Measurements from ENCODE around the gene NCKAP5L.

GRCh38 chr12:49794811-49795653 is 33.2 kb downstream of the NCKAP5L start:
- TF ChIP-seq POLR2A (IDR thresholded peaks at IDR 0.05), result no peak
- TF ChIP-seq, protein P1, sequence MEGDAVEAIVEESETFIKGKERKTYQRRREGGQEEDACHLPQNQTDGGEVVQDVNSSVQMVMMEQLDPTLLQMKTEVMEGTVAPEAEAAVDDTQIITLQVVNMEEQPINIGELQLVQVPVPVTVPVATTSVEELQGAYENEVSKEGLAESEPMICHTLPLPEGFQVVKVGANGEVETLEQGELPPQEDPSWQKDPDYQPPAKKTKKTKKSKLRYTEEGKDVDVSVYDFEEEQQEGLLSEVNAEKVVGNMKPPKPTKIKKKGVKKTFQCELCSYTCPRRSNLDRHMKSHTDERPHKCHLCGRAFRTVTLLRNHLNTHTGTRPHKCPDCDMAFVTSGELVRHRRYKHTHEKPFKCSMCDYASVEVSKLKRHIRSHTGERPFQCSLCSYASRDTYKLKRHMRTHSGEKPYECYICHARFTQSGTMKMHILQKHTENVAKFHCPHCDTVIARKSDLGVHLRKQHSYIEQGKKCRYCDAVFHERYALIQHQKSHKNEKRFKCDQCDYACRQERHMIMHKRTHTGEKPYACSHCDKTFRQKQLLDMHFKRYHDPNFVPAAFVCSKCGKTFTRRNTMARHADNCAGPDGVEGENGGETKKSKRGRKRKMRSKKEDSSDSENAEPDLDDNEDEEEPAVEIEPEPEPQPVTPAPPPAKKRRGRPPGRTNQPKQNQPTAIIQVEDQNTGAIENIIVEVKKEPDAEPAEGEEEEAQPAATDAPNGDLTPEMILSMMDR (IDR thresholded peaks at IDR 0.05), result no peak

Measured in body of pancreas (tissue), 4 donors.